GM18520 (cell line): ENCODE results near the gene ADIG.

Experiments used
- ATAC-seq: cut with Tn5 transposase; IDR thresholded peaks from one replicate; pipeline ENCODE4 v1.9.1; 2021; ENCODE audit not compliant: unreplicated experiment

ADIG gene

DNA sequence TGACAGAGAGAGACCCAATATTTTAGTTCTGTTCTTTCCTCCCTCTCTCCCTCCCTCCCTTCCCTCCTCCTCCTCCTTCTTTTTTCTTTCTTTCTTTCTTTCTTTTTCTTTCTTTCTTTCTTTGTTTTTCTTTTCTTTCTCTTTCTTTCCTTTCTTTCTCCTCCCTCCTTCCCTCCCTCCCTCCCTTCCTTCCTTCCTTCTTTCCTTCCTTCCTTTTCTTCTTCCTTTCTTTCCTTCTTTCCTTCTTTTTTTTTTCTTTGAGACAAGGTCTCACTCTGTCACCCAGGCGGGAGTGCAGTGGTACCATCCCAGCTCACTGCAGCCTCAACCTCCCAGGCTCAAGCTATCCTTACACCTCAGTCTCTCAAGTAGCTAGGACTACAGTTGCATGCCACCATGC is 49.0 kb downstream of the ADIG start:
- ATAC-seq: no peak

GRCh38 chr20:38630727-38631126 is 49.7 kb downstream of the ADIG start:
- no peak for ATAC-seq

GRCh38 chr20:38631155-38632022 is 50.4 kb downstream of the ADIG start:
- no peak for ATAC-seq

GRCh38 chr20:38633577-38634093 is 52.6 kb downstream of the ADIG start:
- no peak for ATAC-seq

- no peak for ATAC-seq
These were observed 54.8 kb downstream of the ADIG start for GRCh38 chr20:38635721-38636288.
